Measurements from ENCODE around the gene GBP1. TPM values are rescaled to one million over a fixed set of nuclear protein-coding genes. Genes with fewer than 3 reads are reported as not detected.

Gene GBP1
- total RNA-seq, 1 donor from 2014 or later = 29.0 TPM

- no peaks in the 10 kb centered on the region for H3K27me3 ChIP-seq (ENCODE audit: control insufficient read depth, insufficient read depth, low read length)
- H3K36me3 ChIP-seq (ENCODE audit: control insufficient read depth, insufficient read depth, low read length) = no peaks in the 10 kb centered on the region
- no peak for DNase-seq (ENCODE audit: low read depth)
- no peak overlapping the region for H3K4me3 ChIP-seq (ENCODE audit: low read depth, low read length)
- no peak for TF ChIP-seq CTCF (IDR thresholded peaks at IDR 0.05; ENCODE audit: insufficient read depth, low read length, poor library complexity, severe bottlenecking)
These were observed 3.3 kb upstream of the GBP1 start for GRCh38 chr1:89068291-89068690.

GRCh38 chr1:89064632-89065031 is 376 bp downstream of the GBP1 start:
- TF ChIP-seq CTCF (IDR thresholded peaks at IDR 0.05; ENCODE audit: insufficient read depth, low read length, poor library complexity, severe bottlenecking) = no peak
- H3K36me3 ChIP-seq (ENCODE audit: control insufficient read depth, insufficient read depth, low read length) = no peaks in the 10 kb centered on the region
- H3K27me3 ChIP-seq (ENCODE audit: control insufficient read depth, insufficient read depth, low read length) = no peaks in the 10 kb centered on the region
- DNase-seq (ENCODE audit: low read depth) = no peak
- peak overlapping the region; percentile 54 for H3K4me3 ChIP-seq (ENCODE audit: low read depth, low read length)

GRCh38 chr1:89063094-89063493 is 1.9 kb downstream of the GBP1 start:
- Histone ChIP-seq H3K4me3 (ENCODE audit: low read depth, low read length) (no peak overlapping the region), H3K36me3 (ENCODE audit: control insufficient read depth, insufficient read depth, low read length) (peaks cover 2% of the 10 kb centered on the region), H3K27me3 (ENCODE audit: control insufficient read depth, insufficient read depth, low read length) (no peaks in the 10 kb centered on the region)
- no peak for TF ChIP-seq CTCF (IDR thresholded peaks at IDR 0.05; ENCODE audit: insufficient read depth, low read length, poor library complexity, severe bottlenecking)
- DNase-seq (ENCODE audit: low read depth) = no peak

GRCh38 chr1:89060091-89060490 is 4.9 kb downstream of the GBP1 start:
- no peak for DNase-seq (ENCODE audit: low read depth)
- no peaks in the 10 kb centered on the region for H3K27me3 ChIP-seq (ENCODE audit: control insufficient read depth, insufficient read depth, low read length)
- no peak overlapping the region for H3K4me3 ChIP-seq (ENCODE audit: low read depth, low read length)
- peaks cover 2% of the 10 kb centered on the region for H3K36me3 ChIP-seq (ENCODE audit: control insufficient read depth, insufficient read depth, low read length)
- TF ChIP-seq CTCF (IDR thresholded peaks at IDR 0.05; ENCODE audit: insufficient read depth, low read length, poor library complexity, severe bottlenecking) = no peak

- H3K4me3 ChIP-seq (ENCODE audit: low read depth, low read length) = no peak overlapping the region
- no peaks in the 10 kb centered on the region for H3K27me3 ChIP-seq (ENCODE audit: control insufficient read depth, insufficient read depth, low read length)
- no peak for TF ChIP-seq CTCF (IDR thresholded peaks at IDR 0.05; ENCODE audit: insufficient read depth, low read length, poor library complexity, severe bottlenecking)
- no peak for DNase-seq (ENCODE audit: low read depth)
- no peaks in the 10 kb centered on the region for H3K36me3 ChIP-seq (ENCODE audit: control insufficient read depth, insufficient read depth, low read length)
These were observed 13.1 kb downstream of the GBP1 start for GRCh38 chr1:89051955-89052312.

GRCh38 chr1:89051300-89051954 is 13.6 kb downstream of the GBP1 start:
- no peak for DNase-seq (ENCODE audit: low read depth)
- TF ChIP-seq CTCF (IDR thresholded peaks at IDR 0.05; ENCODE audit: insufficient read depth, low read length, poor library complexity, severe bottlenecking) = no peak
- Histone ChIP-seq H3K27me3 (ENCODE audit: control insufficient read depth, insufficient read depth, low read length) (no peaks in the 10 kb centered on the region), H3K4me3 (ENCODE audit: low read depth, low read length) (no peak overlapping the region), H3K36me3 (ENCODE audit: control insufficient read depth, insufficient read depth, low read length) (no peaks in the 10 kb centered on the region)

Measured in kidney epithelial cell (primary cell).